Measurements from ENCODE around the gene CCDC13.
A peak's percentile ranks its signal among the peaks of the same experiment; 100 is the strongest.

The CCDC13 gene

GRCh38 chr3:42732829-42733459 is 40.1 kb downstream of the CCDC13 start:
- DNase-seq, result peak; percentile 60

GRCh38 chr3:42732196-42732828 is 40.7 kb downstream of the CCDC13 start:
- DNase-seq, result peak; percentile 91

DNA sequence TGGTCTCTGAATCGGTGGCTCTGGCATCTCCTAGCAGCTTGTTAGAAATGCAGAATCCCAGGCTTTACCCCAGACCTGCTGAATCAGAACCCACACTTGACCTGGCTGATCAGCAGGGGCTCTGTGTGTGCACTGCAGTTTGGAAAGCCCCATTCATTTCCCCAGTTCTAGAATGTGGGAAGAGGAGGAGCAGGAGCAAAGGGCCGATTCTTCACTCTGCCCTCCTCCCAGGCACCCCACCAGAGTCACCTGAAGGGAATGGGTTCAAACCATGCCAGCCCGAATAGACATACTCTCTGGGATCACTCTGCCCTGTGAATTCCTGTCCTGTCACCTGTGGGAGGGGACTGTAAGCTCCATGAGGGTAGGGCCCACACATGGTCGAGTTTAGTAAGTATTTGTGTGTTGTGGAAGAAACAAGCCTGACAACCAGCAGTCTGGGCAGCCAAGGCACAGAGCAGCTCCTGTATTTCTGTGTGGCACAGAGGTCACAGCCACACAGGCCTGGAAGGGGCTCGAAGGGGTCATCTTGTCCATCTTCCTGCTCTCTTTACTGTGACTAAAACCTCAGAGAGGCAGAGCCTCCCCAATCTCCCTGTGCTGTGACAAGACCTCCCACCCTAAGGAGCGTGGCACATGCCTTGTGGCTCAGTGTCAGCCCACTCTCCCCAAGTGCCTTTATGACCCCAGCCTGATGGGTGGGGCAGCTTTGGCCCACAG is 41.4 kb downstream of the CCDC13 start:
- DNase-seq, result no peak

DNA sequence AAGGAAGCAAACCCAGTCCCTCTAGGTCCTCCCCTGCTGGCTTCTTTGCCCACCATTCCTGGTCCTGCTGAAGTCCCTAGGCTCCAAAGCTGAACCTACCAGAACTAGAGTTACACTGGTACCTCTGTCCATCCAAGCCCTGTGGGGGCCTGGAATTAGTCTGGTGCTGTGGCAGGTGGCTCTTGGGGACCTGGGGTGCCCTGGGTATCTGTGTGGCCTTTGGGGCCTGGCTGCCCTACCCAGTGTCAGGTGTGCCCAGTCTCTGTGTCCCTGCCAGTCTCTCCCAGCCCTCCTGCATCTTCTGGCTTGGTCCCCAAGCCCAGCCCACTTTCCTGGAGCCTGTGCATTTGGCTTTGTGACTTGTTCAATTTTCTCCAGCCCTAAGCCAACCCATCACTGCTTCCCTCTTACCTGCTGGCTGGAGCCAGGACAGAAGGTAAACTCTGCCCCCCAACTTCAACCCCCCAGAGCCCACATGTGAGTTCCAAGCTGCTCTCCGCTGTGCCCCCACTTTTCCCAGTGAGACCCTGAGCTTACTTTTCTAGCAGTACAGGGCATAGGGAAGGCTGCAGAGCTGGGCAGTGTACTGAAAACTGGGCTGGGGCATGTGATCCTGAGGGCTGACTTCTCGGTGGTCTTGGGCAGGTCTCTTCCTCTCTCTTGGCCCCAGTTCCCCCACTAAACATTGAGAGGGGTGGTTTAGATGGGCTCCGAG is 42.2 kb downstream of the CCDC13 start:
- no peak for DNase-seq

- DNase-seq, result no peak
Observed at GRCh38 chr3:42730294-42730693, 42.8 kb downstream of the CCDC13 start.

GRCh38 chr3:42729404-42730145 is 43.5 kb downstream of the CCDC13 start:
- DNase-seq, result no peak

DNA sequence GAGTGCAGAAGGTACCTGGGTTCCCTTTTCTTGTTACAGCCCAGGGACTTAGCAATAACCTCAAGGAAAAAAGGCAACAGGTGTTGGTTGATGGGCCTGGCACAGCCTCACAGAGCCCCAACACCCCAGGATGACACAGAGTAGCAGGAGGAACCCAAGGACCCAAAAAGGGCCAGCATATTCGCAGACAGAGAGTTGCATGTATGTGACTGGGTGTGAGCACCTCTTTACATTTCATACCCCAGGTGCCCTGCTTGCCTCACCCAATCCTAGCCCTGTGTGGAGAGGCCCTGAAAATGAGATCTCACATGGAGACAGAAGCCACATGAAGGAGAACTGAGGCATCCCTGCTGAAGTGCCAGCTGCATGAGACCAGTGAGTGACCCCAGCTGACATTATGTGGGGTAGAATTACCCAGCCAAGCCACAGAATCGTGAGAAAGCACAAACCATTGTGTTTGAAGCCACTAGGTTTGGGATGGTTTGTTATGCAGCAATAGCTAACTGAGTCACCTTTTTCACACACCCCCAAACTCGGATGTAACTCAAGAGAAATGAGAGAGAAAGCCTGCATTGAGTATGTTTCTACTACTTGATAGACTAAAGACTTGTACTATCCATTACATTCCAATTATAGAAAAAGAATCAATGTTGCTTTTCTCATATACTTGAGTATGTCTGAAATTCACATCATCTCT is 44.2 kb downstream of the CCDC13 start:
- no peak for DNase-seq

DNA sequence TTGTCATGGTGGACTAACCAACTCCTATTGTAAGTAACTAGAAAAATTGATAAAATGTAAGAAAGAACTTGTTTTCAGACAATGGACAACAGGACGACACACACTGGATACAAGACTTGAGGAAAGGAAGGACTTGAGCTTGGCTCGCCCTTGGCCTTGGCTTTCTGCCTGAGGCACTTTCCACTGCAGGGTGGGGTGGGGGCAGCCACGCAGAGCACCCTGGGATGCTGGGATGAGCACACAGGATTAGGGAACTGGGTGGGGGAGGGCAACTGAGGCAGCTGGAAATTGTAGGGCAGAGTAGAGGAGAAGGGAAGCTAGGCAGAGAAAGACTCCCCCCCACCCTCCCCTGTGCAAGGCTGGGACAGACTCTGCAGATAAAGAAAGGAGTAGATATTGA is 45.0 kb downstream of the CCDC13 start:
- DNase-seq, result peak; percentile 54

DNA sequence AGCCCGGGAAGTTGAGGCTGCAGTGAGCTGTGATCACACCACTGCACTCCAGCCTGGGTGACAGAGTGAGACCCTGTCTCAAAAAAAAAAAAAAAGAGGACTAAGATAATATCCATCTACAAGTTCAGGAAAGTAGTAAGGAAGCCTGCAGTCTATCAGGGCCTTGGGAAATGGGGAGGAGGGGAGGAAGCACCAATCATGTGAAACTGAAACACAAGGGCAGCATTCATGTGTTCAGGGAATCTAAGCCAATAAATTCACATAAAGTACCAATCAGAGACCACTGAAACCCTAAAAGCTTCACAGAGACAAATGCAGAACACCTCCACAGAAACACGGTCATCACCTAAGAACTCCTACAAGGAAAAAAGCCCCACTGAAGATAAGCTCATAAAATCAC is 47.6 kb downstream of the CCDC13 start:
- DNase-seq, result peak; percentile 70

GRCh38 chr3:42723219-42723618 is 49.8 kb downstream of the CCDC13 start:
- DNase-seq, result no peak

All from midbrain (tissue), 1 donor.